ENCODE measurements around the gene IQGAP2. TPM values are rescaled to one million over a fixed set of nuclear protein-coding genes. Genes with fewer than 3 reads are reported as not detected.

The IQGAP2 gene
- total and polyA plus RNA-seq, 2 of the 8 experiments (the other 6 are each of a cell fraction or from before 2014, with no cell fraction given), result 19.7 to 66.0 TPM

GRCh38 chr5:76547891-76548524 lies 144.9 kb downstream of the IQGAP2 start:
- FAIRE-seq (no peak), DNase-seq (ENCODE audit: low read depth in 1 of 2, low spot score in 2 of 2) (no peak)
- H2BK12ac ChIP-seq (ENCODE audit: low read depth, low read length), result no peak overlapping the region
- no peak overlapping the region for H3K9ac ChIP-seq (replicated peaks in 1 of 4; ENCODE audit: extremely low read depth in 1 of 4, low read depth in 3 of 4, low read length in 3 of 4)
- H3K4ac ChIP-seq (replicated peaks; ENCODE audit: insufficient read length, low read depth, low read length), result no peak overlapping the region
- no peak overlapping the region for H3K18ac ChIP-seq (ENCODE audit: extremely low read depth, low read length)
- H3K14ac ChIP-seq (ENCODE audit: insufficient read length), result no peak overlapping the region
- H3K4me1 ChIP-seq (replicated peaks in 1 of 4; ENCODE audit: control insufficient read depth in 3 of 4, insufficient read depth in 4 of 4, low read length in 3 of 4), result peaks cover 0 to 8% (median 1%) of the 10 kb centered on the region in 4 experiments; a peak in 2 of 7 replicates
- H4K8ac ChIP-seq (ENCODE audit: extremely low read depth, insufficient read depth, low read length), result no peak overlapping the region
- no peak overlapping the region for H2AK5ac ChIP-seq (ENCODE audit: low read depth, low read length)
- H3K9me3 ChIP-seq (ENCODE audit: insufficient read depth in 2 of 2, low read depth in 1 of 2, low read length in 1 of 2), result peaks cover 0 to 12% of the 10 kb centered on the region in 2 experiments; a peak in 2 of 4 replicates
- peaks cover 0 to 18% of the 10 kb centered on the region in 2 experiments; a peak in 2 of 4 replicates for H3K79me2 ChIP-seq (ENCODE audit: control insufficient read depth in 1 of 2, insufficient read depth in 2 of 2, low read length in 2 of 2)
- H2BK120ac ChIP-seq (replicated peaks; ENCODE audit: low read depth, low read length), result no peak overlapping the region
- H3K27ac ChIP-seq (ENCODE audit: low read depth, low read length), result no peak overlapping the region
- H2BK15ac ChIP-seq (ENCODE audit: low read length), result no peak overlapping the region
- no peak overlapping the region for H3K4me2 ChIP-seq (ENCODE audit: insufficient read depth in 1 of 2, low read depth in 2 of 2, low read length in 2 of 2)
- POLR2A ChIA-PET (ENCODE audit: partially characterized antibody), result interaction anchor here (1.0 to 1.3 kb wide), 4 partner anchors 8 to 145 kb away, joined by 3 to 5 read pairs (median 4); partner anchors contain the start of gene IQGAP2
- no peaks in the 10 kb centered on the region for H4K20me1 ChIP-seq (replicated peaks in 1 of 2; ENCODE audit: control insufficient read depth in 1 of 2, insufficient read depth in 2 of 2, low read length in 2 of 2)
- H2AFZ ChIP-seq (ENCODE audit: low read length), result no peak overlapping the region
- no peaks in the 10 kb centered on the region for H3K23me2 ChIP-seq (ENCODE audit: low read depth, low read length)
- no peak overlapping the region for H2BK20ac ChIP-seq (ENCODE audit: low read length)
- no peaks in the 10 kb centered on the region for H3K27me3 ChIP-seq (replicated peaks in 1 of 4; ENCODE audit: control insufficient read depth in 3 of 4, extremely low read depth in 1 of 4, insufficient read depth in 3 of 4, low read length in 3 of 4)
- H3K79me1 ChIP-seq (ENCODE audit: low read depth, low read length), result no peaks in the 10 kb centered on the region; the same call in 1 of the 2 replicates
- no peak overlapping the region for H4K91ac ChIP-seq (replicated peaks; ENCODE audit: insufficient read length, low read length)
- 96% methylated on average over 3 of the region's 3 CpGs; no CpG with 5 or more reads in 1 of the 2 experiments for WGBS, 2 experiments (ENCODE audit: extremely low coverage in 1 of 2, insufficient coverage in 1 of 2, insufficient read length in 1 of 2, insufficient replicate concordance in 2 of 2, low coverage in 1 of 2, low lambda C conversion rate in 2 of 2, missing lambda C conversion rate in 1 of 2)
- no peak overlapping the region for H3K56ac ChIP-seq (replicated peaks; ENCODE audit: insufficient read length, low read depth, low read length)
- no peak overlapping the region for H4K5ac ChIP-seq (ENCODE audit: insufficient read length, low read depth, low read length)
- no peak overlapping the region for H2BK5ac ChIP-seq (ENCODE audit: low read depth, low read length)
- H3K23ac ChIP-seq (ENCODE audit: insufficient read length), result no peak overlapping the region
- no peaks in the 10 kb centered on the region; a peak in 1 of 8 replicates for H3K36me3 ChIP-seq (ENCODE audit: control insufficient read depth in 2 of 4, insufficient read depth in 4 of 4, low read length in 3 of 4)
- H3K4me3 ChIP-seq (ENCODE audit: extremely low read depth in 1 of 4, insufficient read depth in 2 of 4, low read depth in 3 of 4, low read length in 4 of 4), result no peak overlapping the region
- CTCF ChIA-PET (ENCODE audit: partially characterized antibody), result interaction anchor here (0.6 to 3.1 kb wide), 11 partner anchors 11 to 697 kb away, joined by 3 to 19 read pairs (median 4); partner anchors contain the start of gene IQGAP2
- TF ChIP-seq CBX8 (IDR thresholded peaks at IDR 0.05; ENCODE audit: borderline replicate concordance, low read depth, low read length), result no peak

All from H1 (cell line).